Kidney (tissue), 14 donors: ENCODE measurements around the gene RPS15A. TPM values are rescaled to one million over a fixed set of nuclear protein-coding genes. Genes with fewer than 3 reads are reported as not detected.

ENCODE experiments used
- DNase-seq, 5 donors: peaks; one replicate each; pipeline ENCODE4 v3.0.0-alpha.2; 2013 to 2020
- FAIRE-seq: peaks from 2 replicates; lab custom pipeline; 2012; peaks lifted over from hg19 to GRCh38; lab: Jason Lieb, UNC
- H3K27ac ChIP-seq, 2 donors: one replicate each; pipeline ENCODE4 v1.7.0; 2013; ENCODE audit warnings: low read depth in 2 of 2, low read length in 2 of 2, inconsistent platforms in 1 of 2
- H3K27me3 ChIP-seq: one replicate; pipeline ENCODE4 v1.7.1; 2013; ENCODE audit warnings: low read length, inconsistent platforms; ENCODE audit not compliant: control insufficient read depth, insufficient read depth
- H3K36me3 ChIP-seq, 3 donors: one replicate each; pipeline versions ENCODE4 v1.7.0 to v1.7.1; 2013; ENCODE audit warnings: low read length in 3 of 3, control low read depth in 1 of 3, inconsistent platforms in 1 of 3; ENCODE audit not compliant: insufficient read depth in 3 of 3, control insufficient read depth in 2 of 3
- H3K4me1 ChIP-seq, 3 donors: one replicate each; pipeline versions ENCODE4 v1.7.0 to v1.7.1; 2013; ENCODE audit warnings: low read length in 3 of 3, inconsistent platforms in 1 of 3, low read depth in 1 of 3; ENCODE audit not compliant: control insufficient read depth in 2 of 3, insufficient read depth in 2 of 3
- H3K4me3 ChIP-seq, 3 donors: one replicate each; pipeline versions ENCODE4 v1.7.0 to v1.8.1; 2013; ENCODE audit warnings: low read length in 3 of 3, control low read depth in 1 of 3, inconsistent platforms in 1 of 3
- H3K9ac ChIP-seq, 3 donors: one replicate each; pipeline versions ENCODE4 v1.7.0 to v1.7.1; 2013; ENCODE audit warnings: low read length in 3 of 3, control low read depth in 1 of 3, inconsistent platforms in 1 of 3
- H3K9me3 ChIP-seq, 3 donors: one replicate each; pipeline versions ENCODE4 v1.7.0 to v1.7.1; 2013; ENCODE audit warnings: low read length in 3 of 3, control low read depth in 1 of 3, inconsistent platforms in 1 of 3; ENCODE audit not compliant: control insufficient read depth in 2 of 3, insufficient read depth in 1 of 3
- intact Hi-C: fragments of 100-400 bp; cut with DNase I; formaldehyde crosslinking; loops from one replicate; pipeline ENCODE4 v1.11.1; 2022
- polyA plus RNA-seq: library from polyadenylated mRNA; stranded (reverse); fragments of 350-450 nt; fragmentation: Illumina TruSeq; extraction: RNeasy Lipid Tissue Mini Kit (QIAGEN cat#74804); gene quantifications from one replicate; pipeline ENCODE4 v1.2.3, GENCODE V29; 2014; ENCODE audit warnings: low read depth, low replicate concordance; ENCODE audit not compliant: insufficient read depth
- total RNA-seq: library from RNA; stranded (reverse); fragmentation: NEBNext Ultra II Directional; extraction: Animal tissue kit (Norgen Biotek cat#: 25700); gene quantifications from one replicate; pipeline ENCODE4 v1.2.1, GENCODE V29; 2021
- TF ChIP-seq, protein P1 (sequence below): IDR thresholded peaks from 3 replicates; pipeline ENCODE4 v1.5.1; 2012; ENCODE audit warnings: mild to moderate bottlenecking, moderate library complexity, borderline replicate concordance; ENCODE audit not compliant: insufficient read depth; ENCODE audit errors: extremely low read depth
- donor health status: control.
- donor health status: control.
- donor health status: control.
- donor health status: control.
- donor health status: control.
- donor health status: DM: yes; HTN: yes; CAD: no.
- donor health status: Normal renal cell carcinoma (clear cell type).

Gene RPS15A
- total and polyA plus RNA-seq, 2 donors from 2014 or later, result 918 to 1,519 TPM

DNA sequence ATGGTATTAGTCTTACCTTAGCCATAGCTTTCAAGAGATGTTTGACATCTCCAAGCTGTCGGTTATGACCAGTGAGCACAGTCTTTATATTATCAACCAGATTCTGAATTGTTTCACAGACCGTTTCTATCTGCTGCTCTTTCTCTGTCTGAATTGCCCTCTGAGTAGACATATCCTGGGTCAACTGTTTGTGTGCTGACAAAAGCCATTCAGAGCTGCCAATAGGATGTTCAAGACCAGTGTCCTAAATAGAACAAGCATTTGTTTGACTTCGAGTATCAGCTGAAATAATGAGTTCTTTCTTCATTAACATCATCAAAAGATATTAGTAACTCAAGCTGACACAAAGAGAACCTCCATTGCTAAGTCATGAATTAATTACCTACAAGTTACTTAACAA lies 26.2 kb upstream of the RPS15A start:
- TF ChIP-seq, protein P1, sequence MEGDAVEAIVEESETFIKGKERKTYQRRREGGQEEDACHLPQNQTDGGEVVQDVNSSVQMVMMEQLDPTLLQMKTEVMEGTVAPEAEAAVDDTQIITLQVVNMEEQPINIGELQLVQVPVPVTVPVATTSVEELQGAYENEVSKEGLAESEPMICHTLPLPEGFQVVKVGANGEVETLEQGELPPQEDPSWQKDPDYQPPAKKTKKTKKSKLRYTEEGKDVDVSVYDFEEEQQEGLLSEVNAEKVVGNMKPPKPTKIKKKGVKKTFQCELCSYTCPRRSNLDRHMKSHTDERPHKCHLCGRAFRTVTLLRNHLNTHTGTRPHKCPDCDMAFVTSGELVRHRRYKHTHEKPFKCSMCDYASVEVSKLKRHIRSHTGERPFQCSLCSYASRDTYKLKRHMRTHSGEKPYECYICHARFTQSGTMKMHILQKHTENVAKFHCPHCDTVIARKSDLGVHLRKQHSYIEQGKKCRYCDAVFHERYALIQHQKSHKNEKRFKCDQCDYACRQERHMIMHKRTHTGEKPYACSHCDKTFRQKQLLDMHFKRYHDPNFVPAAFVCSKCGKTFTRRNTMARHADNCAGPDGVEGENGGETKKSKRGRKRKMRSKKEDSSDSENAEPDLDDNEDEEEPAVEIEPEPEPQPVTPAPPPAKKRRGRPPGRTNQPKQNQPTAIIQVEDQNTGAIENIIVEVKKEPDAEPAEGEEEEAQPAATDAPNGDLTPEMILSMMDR, result no peak

DNA sequence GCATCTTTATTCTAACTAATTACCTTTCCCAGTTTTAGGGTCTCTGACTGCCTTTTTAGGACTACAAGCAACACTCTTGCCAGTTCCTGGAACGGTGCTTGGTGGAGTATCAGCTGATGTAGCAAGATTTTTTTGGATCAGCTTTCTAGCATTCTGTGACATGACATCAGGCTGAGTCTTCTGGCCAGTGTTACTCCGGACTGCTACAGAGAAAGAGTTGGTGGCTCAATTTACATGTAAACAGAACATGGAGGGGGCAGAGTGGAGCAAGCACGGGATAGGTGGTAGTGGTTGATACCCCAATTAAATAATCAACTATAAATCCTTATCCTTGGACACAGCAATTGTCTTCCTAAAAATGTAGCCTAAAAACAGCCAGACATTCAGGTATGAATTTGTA lies 21.8 kb upstream of the RPS15A start:
- DNase-seq (no peak), FAIRE-seq (no peak)
- no peaks in the 10 kb centered on the region for H3K27me3 ChIP-seq
- TF ChIP-seq, protein P1, result no peak
- no peak overlapping the region for H3K4me3 ChIP-seq
- no peaks in the 10 kb centered on the region for H3K9me3 ChIP-seq
- H3K27ac ChIP-seq, result no peak overlapping the region
- H3K9ac ChIP-seq, result no peak overlapping the region
- intact Hi-C loops, result no loop called here
- peaks cover 5 to 51% (median 45%) of the 10 kb centered on the region in 3 donors for H3K36me3 ChIP-seq
- H3K4me1 ChIP-seq, result no peaks in the 10 kb centered on the region

More for the DNA sequence above, 26.2 kb upstream of the RPS15A start:
- Histone ChIP-seq H3K9ac (no peak overlapping the region), H3K9me3 (no peaks in the 10 kb centered on the region), H3K4me3 (no peak overlapping the region), H3K27me3 (no peaks in the 10 kb centered on the region), H3K27ac (no peak overlapping the region), H3K4me1 (no peaks in the 10 kb centered on the region), H3K36me3 (peaks cover 8 to 43% (median 31%) of the 10 kb centered on the region in 3 donors)
- no peak for DNase-seq
- intact Hi-C loops, result no loop called here
- no peak for FAIRE-seq

DNA sequence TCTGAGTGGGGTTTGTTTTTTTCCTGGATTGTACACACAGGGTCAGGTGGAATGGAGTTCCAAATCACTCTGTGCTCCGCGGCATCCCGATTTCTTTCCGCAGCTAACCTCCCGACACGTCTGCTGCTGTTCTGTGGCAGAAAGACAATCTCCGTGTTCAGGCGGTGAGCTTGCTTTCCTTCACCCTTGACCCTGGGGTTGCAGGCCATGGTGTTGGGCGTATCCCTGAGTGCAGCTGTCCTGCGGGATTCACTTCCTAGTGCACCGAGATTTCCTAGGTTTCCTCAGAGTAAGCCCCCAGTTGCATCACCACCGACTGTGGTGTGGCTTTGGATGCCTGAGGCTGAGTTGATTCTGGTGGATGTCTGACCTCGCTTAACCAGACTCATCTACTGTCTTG lies 19.0 kb upstream of the RPS15A start:
- no peak for FAIRE-seq
- Histone ChIP-seq H3K9ac (no peak overlapping the region), H3K36me3 (peaks cover 5 to 36% (median 35%) of the 10 kb centered on the region in 3 donors), H3K9me3 (no peaks in the 10 kb centered on the region), H3K4me3 (no peak overlapping the region), H3K27me3 (no peaks in the 10 kb centered on the region), H3K4me1 (no peaks in the 10 kb centered on the region), H3K27ac (no peak overlapping the region)
- TF ChIP-seq, protein P1, result no peak
- intact Hi-C loops, result no loop called here
- no peak for DNase-seq

DNA sequence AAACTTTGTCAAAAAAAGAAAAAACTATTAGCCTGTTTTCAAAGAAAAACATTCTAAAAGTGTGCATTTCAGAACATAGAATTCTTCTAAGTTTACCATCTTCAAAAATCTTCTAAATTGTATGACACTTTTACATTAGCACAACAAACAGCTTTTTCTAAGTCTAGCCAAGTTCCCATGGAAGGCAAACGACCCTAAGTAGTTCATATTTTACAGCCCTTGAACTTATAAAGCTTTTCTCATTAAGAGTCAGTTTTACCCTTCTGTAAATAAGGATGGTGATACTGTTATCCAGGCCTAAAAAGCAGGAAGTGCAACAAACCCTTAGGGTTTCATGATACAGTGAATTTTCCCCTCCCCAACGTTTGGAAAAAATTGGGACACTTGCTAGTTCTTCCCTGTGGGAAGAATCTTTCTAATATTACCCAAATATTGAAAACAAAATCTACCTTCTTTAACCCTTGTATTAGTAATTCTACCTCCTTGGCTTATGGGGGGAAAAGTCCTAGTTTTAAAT lies 15.2 kb upstream of the RPS15A start:
- peaks cover 0 to 7% (median 0%) of the 10 kb centered on the region in 3 donors for H3K4me1 ChIP-seq
- no peak overlapping the region for H3K9ac ChIP-seq
- FAIRE-seq (no peak), DNase-seq (no peak)
- H3K27ac ChIP-seq, result no peak overlapping the region
- H3K9me3 ChIP-seq, result no peaks in the 10 kb centered on the region
- intact Hi-C loops, result no loop called here
- TF ChIP-seq, protein P1, result no peak
- peaks cover 0 to 19% (median 18%) of the 10 kb centered on the region in 3 donors for H3K36me3 ChIP-seq
- no peaks in the 10 kb centered on the region for H3K27me3 ChIP-seq
- no peak overlapping the region for H3K4me3 ChIP-seq
